ENCODE measurements around the gene CAB39L.

DNA sequence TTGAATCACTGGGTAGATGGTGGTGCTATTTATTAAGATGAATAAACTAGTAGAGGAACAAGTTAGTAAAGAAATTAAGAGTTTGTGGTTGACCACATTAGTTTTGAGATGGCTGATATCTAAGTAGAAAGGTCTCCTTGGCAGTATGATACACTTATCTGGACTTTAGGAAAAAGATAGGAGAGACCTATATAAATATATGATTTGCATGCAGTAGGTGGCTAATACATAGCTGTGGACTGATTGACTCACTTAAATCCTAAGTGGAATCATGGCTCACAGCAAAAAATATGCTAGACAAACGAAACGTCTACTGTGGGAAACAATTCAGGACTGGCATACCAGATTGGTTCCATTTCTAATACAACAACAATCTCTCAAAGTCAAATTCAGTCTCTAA, 92.0 kb downstream of the CAB39L start:
- TF ChIP-seq, protein P1, sequence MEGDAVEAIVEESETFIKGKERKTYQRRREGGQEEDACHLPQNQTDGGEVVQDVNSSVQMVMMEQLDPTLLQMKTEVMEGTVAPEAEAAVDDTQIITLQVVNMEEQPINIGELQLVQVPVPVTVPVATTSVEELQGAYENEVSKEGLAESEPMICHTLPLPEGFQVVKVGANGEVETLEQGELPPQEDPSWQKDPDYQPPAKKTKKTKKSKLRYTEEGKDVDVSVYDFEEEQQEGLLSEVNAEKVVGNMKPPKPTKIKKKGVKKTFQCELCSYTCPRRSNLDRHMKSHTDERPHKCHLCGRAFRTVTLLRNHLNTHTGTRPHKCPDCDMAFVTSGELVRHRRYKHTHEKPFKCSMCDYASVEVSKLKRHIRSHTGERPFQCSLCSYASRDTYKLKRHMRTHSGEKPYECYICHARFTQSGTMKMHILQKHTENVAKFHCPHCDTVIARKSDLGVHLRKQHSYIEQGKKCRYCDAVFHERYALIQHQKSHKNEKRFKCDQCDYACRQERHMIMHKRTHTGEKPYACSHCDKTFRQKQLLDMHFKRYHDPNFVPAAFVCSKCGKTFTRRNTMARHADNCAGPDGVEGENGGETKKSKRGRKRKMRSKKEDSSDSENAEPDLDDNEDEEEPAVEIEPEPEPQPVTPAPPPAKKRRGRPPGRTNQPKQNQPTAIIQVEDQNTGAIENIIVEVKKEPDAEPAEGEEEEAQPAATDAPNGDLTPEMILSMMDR (IDR thresholded peaks at IDR 0.05; ENCODE audit: low read depth, low read length) = no peak
- no peak for TF ChIP-seq EZH2phosphoT487 (IDR thresholded peaks at IDR 0.05; ENCODE audit: low read depth)

Measured in OCI-LY3 (cell line).